ENCODE data around the gene RSPH1.
A peak's percentile ranks its signal among the peaks of the same experiment; 100 is the strongest.

Gene RSPH1

DNA sequence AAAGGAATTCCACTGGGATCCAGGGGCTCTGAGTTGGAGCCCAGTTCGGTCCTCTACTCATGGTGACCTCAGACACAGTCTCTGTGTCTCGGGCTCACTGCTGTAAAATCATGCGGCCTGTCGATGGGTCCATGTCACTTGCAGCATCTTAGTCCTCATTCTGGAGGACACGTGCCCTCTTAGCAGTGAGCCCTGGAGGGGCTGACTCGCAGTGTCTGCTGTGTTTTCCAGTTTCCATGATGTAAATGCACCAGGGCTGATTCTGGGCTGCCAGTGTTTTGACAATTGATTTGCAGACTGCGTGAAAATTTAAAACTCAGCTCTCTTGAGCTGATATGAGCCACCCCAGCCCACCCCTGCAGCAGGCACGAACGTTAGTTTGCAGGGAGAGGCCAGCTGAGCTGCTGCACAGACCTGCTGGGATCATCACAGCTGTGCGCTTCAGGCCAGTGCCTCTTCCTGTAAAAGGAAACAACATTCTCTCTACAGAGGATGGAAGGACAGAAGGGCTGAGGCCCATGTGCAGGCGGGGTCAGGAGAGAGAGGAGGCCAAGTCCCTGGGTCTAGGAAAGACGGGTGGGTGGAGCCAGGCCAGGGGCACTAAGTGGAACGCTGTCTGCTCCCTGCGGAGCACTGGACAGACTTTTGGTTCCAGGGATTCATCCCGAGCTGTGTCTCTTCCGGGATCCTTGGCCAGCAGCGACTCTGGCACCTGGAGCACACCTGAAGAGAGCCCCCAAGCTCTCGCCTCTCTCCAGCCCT, 42.6 kb downstream of the RSPH1 start:
- TF ChIP-seq, protein P1, sequence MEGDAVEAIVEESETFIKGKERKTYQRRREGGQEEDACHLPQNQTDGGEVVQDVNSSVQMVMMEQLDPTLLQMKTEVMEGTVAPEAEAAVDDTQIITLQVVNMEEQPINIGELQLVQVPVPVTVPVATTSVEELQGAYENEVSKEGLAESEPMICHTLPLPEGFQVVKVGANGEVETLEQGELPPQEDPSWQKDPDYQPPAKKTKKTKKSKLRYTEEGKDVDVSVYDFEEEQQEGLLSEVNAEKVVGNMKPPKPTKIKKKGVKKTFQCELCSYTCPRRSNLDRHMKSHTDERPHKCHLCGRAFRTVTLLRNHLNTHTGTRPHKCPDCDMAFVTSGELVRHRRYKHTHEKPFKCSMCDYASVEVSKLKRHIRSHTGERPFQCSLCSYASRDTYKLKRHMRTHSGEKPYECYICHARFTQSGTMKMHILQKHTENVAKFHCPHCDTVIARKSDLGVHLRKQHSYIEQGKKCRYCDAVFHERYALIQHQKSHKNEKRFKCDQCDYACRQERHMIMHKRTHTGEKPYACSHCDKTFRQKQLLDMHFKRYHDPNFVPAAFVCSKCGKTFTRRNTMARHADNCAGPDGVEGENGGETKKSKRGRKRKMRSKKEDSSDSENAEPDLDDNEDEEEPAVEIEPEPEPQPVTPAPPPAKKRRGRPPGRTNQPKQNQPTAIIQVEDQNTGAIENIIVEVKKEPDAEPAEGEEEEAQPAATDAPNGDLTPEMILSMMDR (conservative IDR thresholded peaks at IDR 0.05; ENCODE audit: low read length), result no peak
- TF ChIP-seq EZH2phosphoT487 (IDR thresholded peaks at IDR 0.05; ENCODE audit: borderline replicate concordance), result no peak
- peaks cover 80% of the 10 kb centered on the region for H3K4me1 ChIP-seq (ENCODE audit: insufficient read depth, low read length, poor library complexity, severe bottlenecking)
- peak overlapping the region; percentile 73 for H3K9ac ChIP-seq (ENCODE audit: low read depth, low read length, poor library complexity, severe bottlenecking)
- H3K9me3 ChIP-seq (ENCODE audit: insufficient read depth, low read depth, low read length), result no peaks in the 10 kb centered on the region; the same call in 1 of the 2 replicates
- no peaks in the 10 kb centered on the region for H3K9me2 ChIP-seq (replicated peaks; ENCODE audit: low read depth, low read length)
- H3K4me2 ChIP-seq (ENCODE audit: low read depth, low read length, poor library complexity, severe bottlenecking), result peak overlapping the region; percentile 68
- no peaks in the 10 kb centered on the region; the same call in 1 of the 2 replicates for H3F3A ChIP-seq (ENCODE audit: low read depth)
- H4K20me1 ChIP-seq (ENCODE audit: insufficient read depth, low read length, poor library complexity, severe bottlenecking), result no peaks in the 10 kb centered on the region
- H2AFZ ChIP-seq (ENCODE audit: low read length), result no peak overlapping the region
- H3K27me3 ChIP-seq (ENCODE audit: insufficient read depth, low read length, poor library complexity, severe bottlenecking), result no peaks in the 10 kb centered on the region
- H3K4me3 ChIP-seq (ENCODE audit: low read length, poor library complexity, severe bottlenecking), result peak overlapping the region; percentile 40
- peaks cover 31% of the 10 kb centered on the region; the same call in 1 of the 2 replicates for H3K79me2 ChIP-seq (ENCODE audit: insufficient read depth, low read length)
- no peaks in the 10 kb centered on the region for H3K36me3 ChIP-seq (ENCODE audit: insufficient read depth, low read length)

DNA sequence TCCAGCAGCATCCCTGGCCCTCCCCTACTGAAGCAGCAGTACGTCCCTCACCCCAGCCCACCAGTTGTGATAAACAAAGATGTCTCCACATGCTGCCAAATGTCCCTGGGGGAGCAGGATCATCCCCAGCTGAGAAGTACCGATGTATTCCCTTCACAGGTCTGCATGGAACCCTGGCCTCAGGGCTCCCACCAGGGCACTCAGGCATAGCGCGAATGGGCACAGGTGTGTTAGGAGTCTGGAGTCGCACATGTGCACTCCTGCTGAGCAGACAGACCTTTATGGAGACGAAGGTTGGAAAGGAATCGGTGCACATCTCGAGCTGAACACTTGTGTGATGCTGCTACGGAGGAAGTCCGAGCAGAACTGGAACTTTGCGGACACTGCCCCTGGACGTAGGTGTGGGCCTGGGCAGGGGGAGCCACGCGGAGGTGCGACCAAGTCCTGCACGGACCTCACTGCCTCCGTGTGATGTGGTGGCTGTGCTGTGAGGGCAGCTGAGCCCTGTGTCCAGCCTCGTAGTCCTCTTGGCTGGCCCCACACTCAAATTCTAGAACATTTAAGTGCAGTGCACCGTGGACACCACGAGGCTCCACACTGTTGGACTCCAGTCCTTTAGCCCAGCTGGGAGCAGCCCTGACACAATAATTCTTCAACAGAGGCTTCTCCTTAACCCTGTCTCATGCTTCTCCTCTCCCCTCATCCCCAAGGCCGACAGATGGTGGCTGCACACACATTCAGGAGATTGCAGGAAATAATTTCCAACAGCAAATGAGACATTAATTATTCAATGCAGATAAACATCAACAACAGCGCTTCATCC, 43.4 kb downstream of the RSPH1 start:
- peak overlapping the region; percentile 73 for H3K9ac ChIP-seq (ENCODE audit: low read depth, low read length, poor library complexity, severe bottlenecking)
- H3K9me2 ChIP-seq (replicated peaks; ENCODE audit: low read depth, low read length), result no peaks in the 10 kb centered on the region
- peaks cover 83% of the 10 kb centered on the region for H3K4me1 ChIP-seq (ENCODE audit: insufficient read depth, low read length, poor library complexity, severe bottlenecking)
- H3K9me3 ChIP-seq (ENCODE audit: insufficient read depth, low read depth, low read length), result no peaks in the 10 kb centered on the region; the same call in 1 of the 2 replicates
- no peaks in the 10 kb centered on the region; the same call in 1 of the 2 replicates for H3F3A ChIP-seq (ENCODE audit: low read depth)
- H3K27me3 ChIP-seq (ENCODE audit: insufficient read depth, low read length, poor library complexity, severe bottlenecking), result no peaks in the 10 kb centered on the region
- H2AFZ ChIP-seq (ENCODE audit: low read length), result no peak overlapping the region
- TF ChIP-seq, protein P1 (conservative IDR thresholded peaks at IDR 0.05; ENCODE audit: low read length), result no peak
- TF ChIP-seq EZH2phosphoT487 (IDR thresholded peaks at IDR 0.05; ENCODE audit: borderline replicate concordance), result no peak
- no peaks in the 10 kb centered on the region; the same call in 1 of the 2 replicates for H3K36me3 ChIP-seq (ENCODE audit: insufficient read depth, low read length)
- no peaks in the 10 kb centered on the region for H4K20me1 ChIP-seq (ENCODE audit: insufficient read depth, low read length, poor library complexity, severe bottlenecking)
- H3K4me2 ChIP-seq (ENCODE audit: low read depth, low read length, poor library complexity, severe bottlenecking), result peak overlapping the region; percentile 68
- peaks cover 31% of the 10 kb centered on the region; the same call in 1 of the 2 replicates for H3K79me2 ChIP-seq (ENCODE audit: insufficient read depth, low read length)
- H3K4me3 ChIP-seq (ENCODE audit: low read length, poor library complexity, severe bottlenecking), result peak overlapping the region; percentile 40

DNA sequence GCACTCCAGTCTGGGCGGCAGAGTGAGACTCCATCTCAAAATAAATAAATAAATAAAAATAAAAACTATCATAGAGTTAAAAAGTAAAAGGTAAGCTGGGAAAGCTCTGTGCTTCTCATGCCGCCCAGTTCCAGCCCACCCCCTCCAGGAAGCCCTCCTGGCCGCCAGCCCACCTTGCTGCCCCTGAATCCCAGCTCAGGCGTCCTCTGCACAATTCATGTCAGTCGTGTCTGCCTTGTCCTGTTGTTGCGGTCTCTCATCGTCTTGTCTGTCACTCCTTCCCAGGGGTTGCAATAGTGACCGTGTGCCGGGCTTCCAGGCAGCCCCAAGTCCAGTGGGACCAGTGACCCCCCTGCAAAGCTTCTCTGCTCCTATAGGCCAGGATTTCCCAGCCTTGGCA, 44.1 kb downstream of the RSPH1 start:
- Histone ChIP-seq H2AFZ (ENCODE audit: low read length) (no peak overlapping the region), H4K20me1 (ENCODE audit: insufficient read depth, low read length, poor library complexity, severe bottlenecking) (no peaks in the 10 kb centered on the region), H3K36me3 (ENCODE audit: insufficient read depth, low read length) (no peaks in the 10 kb centered on the region; the same call in 1 of the 2 replicates), H3K27me3 (ENCODE audit: insufficient read depth, low read length, poor library complexity, severe bottlenecking) (no peaks in the 10 kb centered on the region), H3K4me2 (ENCODE audit: low read depth, low read length, poor library complexity, severe bottlenecking) (peak overlapping the region; percentile 68), H3K9me2 (replicated peaks; ENCODE audit: low read depth, low read length) (no peaks in the 10 kb centered on the region), H3K9me3 (ENCODE audit: insufficient read depth, low read depth, low read length) (no peaks in the 10 kb centered on the region), H3K4me1 (ENCODE audit: insufficient read depth, low read length, poor library complexity, severe bottlenecking) (peaks cover 81% of the 10 kb centered on the region), H3K4me3 (ENCODE audit: low read length, poor library complexity, severe bottlenecking) (peak overlapping the region; percentile 24), H3F3A (ENCODE audit: low read depth) (no peaks in the 10 kb centered on the region; the same call in 1 of the 2 replicates), H3K9ac (ENCODE audit: low read depth, low read length, poor library complexity, severe bottlenecking) (peak overlapping the region; percentile 73), H3K79me2 (ENCODE audit: insufficient read depth, low read length) (peaks cover 31% of the 10 kb centered on the region; the same call in 1 of the 2 replicates)
- no peak for TF ChIP-seq EZH2phosphoT487 (IDR thresholded peaks at IDR 0.05; ENCODE audit: borderline replicate concordance)
- TF ChIP-seq, protein P1 (conservative IDR thresholded peaks at IDR 0.05; ENCODE audit: low read length), result no peak
